ENCODE results near the gene CCER1. TPM values are rescaled to one million over a fixed set of nuclear protein-coding genes. Genes with fewer than 3 reads are reported as not detected.

CCER1 gene
- total RNA-seq, 1 donor from 2014 or later = not detected

- intact Hi-C loops (cut with micrococcal nuclease) = no loop called here
- peaks cover 3% of the 10 kb centered on the region for H3K4me1 ChIP-seq
- TF ChIP-seq, protein P1, sequence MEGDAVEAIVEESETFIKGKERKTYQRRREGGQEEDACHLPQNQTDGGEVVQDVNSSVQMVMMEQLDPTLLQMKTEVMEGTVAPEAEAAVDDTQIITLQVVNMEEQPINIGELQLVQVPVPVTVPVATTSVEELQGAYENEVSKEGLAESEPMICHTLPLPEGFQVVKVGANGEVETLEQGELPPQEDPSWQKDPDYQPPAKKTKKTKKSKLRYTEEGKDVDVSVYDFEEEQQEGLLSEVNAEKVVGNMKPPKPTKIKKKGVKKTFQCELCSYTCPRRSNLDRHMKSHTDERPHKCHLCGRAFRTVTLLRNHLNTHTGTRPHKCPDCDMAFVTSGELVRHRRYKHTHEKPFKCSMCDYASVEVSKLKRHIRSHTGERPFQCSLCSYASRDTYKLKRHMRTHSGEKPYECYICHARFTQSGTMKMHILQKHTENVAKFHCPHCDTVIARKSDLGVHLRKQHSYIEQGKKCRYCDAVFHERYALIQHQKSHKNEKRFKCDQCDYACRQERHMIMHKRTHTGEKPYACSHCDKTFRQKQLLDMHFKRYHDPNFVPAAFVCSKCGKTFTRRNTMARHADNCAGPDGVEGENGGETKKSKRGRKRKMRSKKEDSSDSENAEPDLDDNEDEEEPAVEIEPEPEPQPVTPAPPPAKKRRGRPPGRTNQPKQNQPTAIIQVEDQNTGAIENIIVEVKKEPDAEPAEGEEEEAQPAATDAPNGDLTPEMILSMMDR (IDR thresholded peaks at IDR 0.05; ENCODE audit: borderline replicate concordance) = no peak
- no peaks in the 10 kb centered on the region for H3K9me3 ChIP-seq (replicated peaks)
- no peaks in the 10 kb centered on the region for H3K27me3 ChIP-seq (ENCODE audit: low read depth)
- no peaks in the 10 kb centered on the region for H3K36me3 ChIP-seq
- no peak overlapping the region for H3K27ac ChIP-seq (replicated peaks)
- no peak overlapping the region for H3K4me3 ChIP-seq
- DNase-seq = no peak
These were observed 34.8 kb downstream of the CCER1 start for GRCh38 chr12:90920222-90920621.

GRCh38 chr12:90917431-90917830 lies 37.5 kb downstream of the CCER1 start:
- Histone ChIP-seq H3K27me3 (ENCODE audit: low read depth) (no peaks in the 10 kb centered on the region), H3K36me3 (no peaks in the 10 kb centered on the region), H3K4me1 (peaks cover 3% of the 10 kb centered on the region), H3K27ac (replicated peaks) (no peak overlapping the region), H3K9me3 (replicated peaks) (peaks cover 10% of the 10 kb centered on the region), H3K4me3 (no peak overlapping the region)
- DNase-seq = no peak
- TF ChIP-seq, protein P1 (IDR thresholded peaks at IDR 0.05; ENCODE audit: borderline replicate concordance) = no peak
- intact Hi-C loops (cut with micrococcal nuclease) = no loop called here

GRCh38 chr12:90916516-90916915 lies 38.5 kb downstream of the CCER1 start:
- TF ChIP-seq, protein P1 (IDR thresholded peaks at IDR 0.05; ENCODE audit: borderline replicate concordance) = no peak
- H3K27me3 ChIP-seq (ENCODE audit: low read depth) = no peaks in the 10 kb centered on the region
- peaks cover 10% of the 10 kb centered on the region for H3K9me3 ChIP-seq (replicated peaks)
- no peak overlapping the region for H3K27ac ChIP-seq (replicated peaks)
- H3K36me3 ChIP-seq = no peaks in the 10 kb centered on the region
- intact Hi-C loops (cut with micrococcal nuclease) = no loop called here
- DNase-seq = no peak
- H3K4me1 ChIP-seq = no peaks in the 10 kb centered on the region
- H3K4me3 ChIP-seq = no peak overlapping the region

DNA sequence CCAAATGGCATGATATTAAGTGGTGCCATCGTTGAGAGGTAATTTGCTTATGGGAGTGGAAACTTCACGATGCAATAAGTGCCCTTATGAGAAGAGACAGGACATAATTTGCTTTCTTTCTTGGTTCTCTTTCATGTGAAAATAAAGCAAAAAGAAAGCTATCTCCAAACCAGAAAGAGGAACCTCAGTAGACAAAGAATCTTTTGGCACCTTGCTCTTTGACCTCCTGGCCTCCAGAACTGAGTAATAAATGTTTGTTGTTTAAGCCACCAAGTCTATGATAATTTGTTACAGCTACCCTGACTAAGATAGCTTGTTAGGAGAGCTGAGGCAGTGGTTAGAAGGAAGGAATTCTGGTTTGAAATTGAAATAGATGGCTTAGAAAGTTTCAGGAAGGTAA lies 39.6 kb downstream of the CCER1 start:
- intact Hi-C loops (cut with micrococcal nuclease) = no loop called here
- H3K27ac ChIP-seq (replicated peaks) = no peak overlapping the region
- TF ChIP-seq, protein P1 (IDR thresholded peaks at IDR 0.05; ENCODE audit: borderline replicate concordance) = no peak

DNA sequence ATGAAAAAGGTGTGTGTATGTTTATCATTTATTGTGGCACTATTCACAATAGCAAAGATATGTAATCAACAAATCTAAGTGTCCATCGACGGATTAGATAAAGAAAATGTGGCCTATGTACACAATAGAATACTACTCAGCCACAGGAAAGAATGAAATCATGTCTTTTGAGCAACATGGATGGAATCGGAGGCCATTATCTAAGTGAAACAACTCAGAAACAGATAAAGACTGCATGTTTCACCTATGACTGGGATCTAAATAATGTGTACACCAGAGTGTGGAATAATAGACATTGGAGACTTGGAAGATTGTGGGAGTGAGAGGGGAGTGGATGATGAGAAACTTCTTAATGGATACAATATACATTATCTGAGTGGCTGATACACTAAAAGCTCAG lies 44.0 kb downstream of the CCER1 start:
- intact Hi-C loops (cut with micrococcal nuclease) = no loop called here
- Histone ChIP-seq H3K9me3 (replicated peaks) (peaks cover 10% of the 10 kb centered on the region), H3K36me3 (no peaks in the 10 kb centered on the region), H3K27ac (replicated peaks) (no peak overlapping the region), H3K27me3 (ENCODE audit: low read depth) (no peaks in the 10 kb centered on the region), H3K4me1 (no peaks in the 10 kb centered on the region), H3K4me3 (no peak overlapping the region)
- DNase-seq = no peak
- TF ChIP-seq, protein P1 (IDR thresholded peaks at IDR 0.05; ENCODE audit: borderline replicate concordance) = no peak

More for the DNA sequence above, 39.6 kb downstream of the CCER1 start:
- no peaks in the 10 kb centered on the region for H3K4me1 ChIP-seq
- no peak for DNase-seq
- no peak overlapping the region for H3K4me3 ChIP-seq
- H3K36me3 ChIP-seq = no peaks in the 10 kb centered on the region
- peaks cover 10% of the 10 kb centered on the region for H3K9me3 ChIP-seq (replicated peaks)
- no peaks in the 10 kb centered on the region for H3K27me3 ChIP-seq (ENCODE audit: low read depth)
